GM21723 (cell line): ENCODE data around the gene ADAD1.

ENCODE experiments used
- ATAC-seq: cut with Tn5 transposase; IDR thresholded peaks from one replicate; pipeline ENCODE4 v1.9.1; 2021; ENCODE audit warnings: mild to moderate bottlenecking, moderate library complexity; ENCODE audit not compliant: unreplicated experiment

Gene ADAD1

GRCh38 chr4:122453384-122453995, 74.7 kb downstream of the ADAD1 start:
- ATAC-seq = no peak

- ATAC-seq = no peak
Observed at GRCh38 chr4:122456231-122457116, 77.7 kb downstream of the ADAD1 start, which contains the start of gene IL2. IL2 (minus strand) TSS chr4:122456725; CDS start chr4:122456440, 285 bp downstream.

- ATAC-seq = peak; percentile 79
Observed at GRCh38 chr4:122458625-122459024, 79.8 kb downstream of the ADAD1 start.

GRCh38 chr4:122469457-122469856, 90.6 kb downstream of the ADAD1 start:
- ATAC-seq = no peak

GRCh38 chr4:122475233-122475632, 96.4 kb downstream of the ADAD1 start:
- no peak for ATAC-seq

- no peak for ATAC-seq
Observed at GRCh38 chr4:122476126-122476525, 97.3 kb downstream of the ADAD1 start.

GRCh38 chr4:122476745-122477144, 97.9 kb downstream of the ADAD1 start:
- ATAC-seq = no peak
